ENCODE measurements around the gene MZF1. TPM values are rescaled to one million over a fixed set of nuclear protein-coding genes. Genes with fewer than 3 reads are reported as not detected.

MZF1 gene
- total RNA-seq, 1 experiment from 2014 or later, result 25.9 TPM

DNA sequence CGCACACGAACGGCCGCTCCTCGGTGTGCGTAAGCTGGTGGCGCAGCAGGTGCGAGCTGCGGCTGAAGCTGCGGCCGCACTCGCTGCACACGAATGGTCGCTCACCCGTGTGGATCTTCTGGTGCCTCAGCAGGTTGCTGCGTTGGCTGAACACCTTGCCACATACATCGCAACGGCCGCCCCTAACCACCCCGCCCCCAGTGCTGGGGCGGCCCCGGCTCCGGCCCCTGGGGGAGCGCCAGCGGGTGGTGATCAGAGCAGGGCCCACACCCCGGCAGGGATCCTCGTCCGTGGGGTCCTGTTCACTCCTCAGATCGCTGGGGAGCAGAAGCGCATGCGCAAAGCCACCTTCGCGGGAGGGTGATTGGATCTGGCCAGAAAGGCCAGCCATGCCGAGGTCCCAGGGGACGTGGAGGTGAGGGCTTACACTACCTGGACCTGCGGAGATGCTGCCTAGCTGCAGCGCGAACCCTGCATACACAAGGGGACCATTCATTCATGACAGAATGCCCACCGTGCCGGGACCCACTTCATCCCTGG lies 10.0 kb downstream of the MZF1 start:
- Histone ChIP-seq H3K9me3 (ENCODE audit: control insufficient read depth, insufficient read depth, low read depth, low read length) (no peaks in the 10 kb centered on the region), H3K4me3 (ENCODE audit: low read depth in 2 of 2, low read length in 2 of 2) (peak overlapping the region in 1 of 2 experiments; percentile 33; a peak in 2 of 4 replicates), H3K27ac (ENCODE audit: low read length) (no peak overlapping the region), H3K4me1 (ENCODE audit: control insufficient read depth, insufficient read depth, low read length) (peaks cover 12% of the 10 kb centered on the region), H3K27me3 (ENCODE audit: control insufficient read depth, insufficient read depth, low read length) (no peaks in the 10 kb centered on the region), H3K36me3 (ENCODE audit: control insufficient read depth, insufficient read depth, low read length) (no peaks in the 10 kb centered on the region)
- intact Hi-C loops (cut with micrococcal nuclease; ENCODE audit: unreplicated experiment), result no loop called here
- TF ChIP-seq, protein P1, sequence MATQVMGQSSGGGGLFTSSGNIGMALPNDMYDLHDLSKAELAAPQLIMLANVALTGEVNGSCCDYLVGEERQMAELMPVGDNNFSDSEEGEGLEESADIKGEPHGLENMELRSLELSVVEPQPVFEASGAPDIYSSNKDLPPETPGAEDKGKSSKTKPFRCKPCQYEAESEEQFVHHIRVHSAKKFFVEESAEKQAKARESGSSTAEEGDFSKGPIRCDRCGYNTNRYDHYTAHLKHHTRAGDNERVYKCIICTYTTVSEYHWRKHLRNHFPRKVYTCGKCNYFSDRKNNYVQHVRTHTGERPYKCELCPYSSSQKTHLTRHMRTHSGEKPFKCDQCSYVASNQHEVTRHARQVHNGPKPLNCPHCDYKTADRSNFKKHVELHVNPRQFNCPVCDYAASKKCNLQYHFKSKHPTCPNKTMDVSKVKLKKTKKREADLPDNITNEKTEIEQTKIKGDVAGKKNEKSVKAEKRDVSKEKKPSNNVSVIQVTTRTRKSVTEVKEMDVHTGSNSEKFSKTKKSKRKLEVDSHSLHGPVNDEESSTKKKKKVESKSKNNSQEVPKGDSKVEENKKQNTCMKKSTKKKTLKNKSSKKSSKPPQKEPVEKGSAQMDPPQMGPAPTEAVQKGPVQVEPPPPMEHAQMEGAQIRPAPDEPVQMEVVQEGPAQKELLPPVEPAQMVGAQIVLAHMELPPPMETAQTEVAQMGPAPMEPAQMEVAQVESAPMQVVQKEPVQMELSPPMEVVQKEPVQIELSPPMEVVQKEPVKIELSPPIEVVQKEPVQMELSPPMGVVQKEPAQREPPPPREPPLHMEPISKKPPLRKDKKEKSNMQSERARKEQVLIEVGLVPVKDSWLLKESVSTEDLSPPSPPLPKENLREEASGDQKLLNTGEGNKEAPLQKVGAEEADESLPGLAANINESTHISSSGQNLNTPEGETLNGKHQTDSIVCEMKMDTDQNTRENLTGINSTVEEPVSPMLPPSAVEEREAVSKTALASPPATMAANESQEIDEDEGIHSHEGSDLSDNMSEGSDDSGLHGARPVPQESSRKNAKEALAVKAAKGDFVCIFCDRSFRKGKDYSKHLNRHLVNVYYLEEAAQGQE (IDR thresholded peaks at IDR 0.05; ENCODE audit: insufficient read depth in 1 of 2, low read depth in 2 of 2, low read length in 1 of 2), result no peak
- TF ChIP-seq SIN3A (IDR thresholded peaks at IDR 0.05; ENCODE audit: borderline replicate concordance, insufficient read depth, low read depth, low read length) (no peak), TCF7L2 (IDR thresholded peaks at IDR 0.05; ENCODE audit: low read depth, low read length) (no peak), POLR2AphosphoS5 (IDR thresholded peaks at IDR 0.05; ENCODE audit: low read depth, low read length) (no peak)
- TF ChIP-seq, protein P2, sequence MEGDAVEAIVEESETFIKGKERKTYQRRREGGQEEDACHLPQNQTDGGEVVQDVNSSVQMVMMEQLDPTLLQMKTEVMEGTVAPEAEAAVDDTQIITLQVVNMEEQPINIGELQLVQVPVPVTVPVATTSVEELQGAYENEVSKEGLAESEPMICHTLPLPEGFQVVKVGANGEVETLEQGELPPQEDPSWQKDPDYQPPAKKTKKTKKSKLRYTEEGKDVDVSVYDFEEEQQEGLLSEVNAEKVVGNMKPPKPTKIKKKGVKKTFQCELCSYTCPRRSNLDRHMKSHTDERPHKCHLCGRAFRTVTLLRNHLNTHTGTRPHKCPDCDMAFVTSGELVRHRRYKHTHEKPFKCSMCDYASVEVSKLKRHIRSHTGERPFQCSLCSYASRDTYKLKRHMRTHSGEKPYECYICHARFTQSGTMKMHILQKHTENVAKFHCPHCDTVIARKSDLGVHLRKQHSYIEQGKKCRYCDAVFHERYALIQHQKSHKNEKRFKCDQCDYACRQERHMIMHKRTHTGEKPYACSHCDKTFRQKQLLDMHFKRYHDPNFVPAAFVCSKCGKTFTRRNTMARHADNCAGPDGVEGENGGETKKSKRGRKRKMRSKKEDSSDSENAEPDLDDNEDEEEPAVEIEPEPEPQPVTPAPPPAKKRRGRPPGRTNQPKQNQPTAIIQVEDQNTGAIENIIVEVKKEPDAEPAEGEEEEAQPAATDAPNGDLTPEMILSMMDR (IDR thresholded peaks at IDR 0.05), result no peak
- POLR2A ChIA-PET, result no interaction called here
- ATAC-seq, result no peak
- in situ Hi-C loops (cut with HindIII; ENCODE audit: low pct_unique_long_range_greater_than_20kb, low sequenced_read_pairs), result no loop called here
- CTCF ChIA-PET, result no interaction called here
- DNase-seq (ENCODE audit: low read depth, low spot score), result no peak
- no TSS peak for BruUV-seq (replicated peaks)

DNA sequence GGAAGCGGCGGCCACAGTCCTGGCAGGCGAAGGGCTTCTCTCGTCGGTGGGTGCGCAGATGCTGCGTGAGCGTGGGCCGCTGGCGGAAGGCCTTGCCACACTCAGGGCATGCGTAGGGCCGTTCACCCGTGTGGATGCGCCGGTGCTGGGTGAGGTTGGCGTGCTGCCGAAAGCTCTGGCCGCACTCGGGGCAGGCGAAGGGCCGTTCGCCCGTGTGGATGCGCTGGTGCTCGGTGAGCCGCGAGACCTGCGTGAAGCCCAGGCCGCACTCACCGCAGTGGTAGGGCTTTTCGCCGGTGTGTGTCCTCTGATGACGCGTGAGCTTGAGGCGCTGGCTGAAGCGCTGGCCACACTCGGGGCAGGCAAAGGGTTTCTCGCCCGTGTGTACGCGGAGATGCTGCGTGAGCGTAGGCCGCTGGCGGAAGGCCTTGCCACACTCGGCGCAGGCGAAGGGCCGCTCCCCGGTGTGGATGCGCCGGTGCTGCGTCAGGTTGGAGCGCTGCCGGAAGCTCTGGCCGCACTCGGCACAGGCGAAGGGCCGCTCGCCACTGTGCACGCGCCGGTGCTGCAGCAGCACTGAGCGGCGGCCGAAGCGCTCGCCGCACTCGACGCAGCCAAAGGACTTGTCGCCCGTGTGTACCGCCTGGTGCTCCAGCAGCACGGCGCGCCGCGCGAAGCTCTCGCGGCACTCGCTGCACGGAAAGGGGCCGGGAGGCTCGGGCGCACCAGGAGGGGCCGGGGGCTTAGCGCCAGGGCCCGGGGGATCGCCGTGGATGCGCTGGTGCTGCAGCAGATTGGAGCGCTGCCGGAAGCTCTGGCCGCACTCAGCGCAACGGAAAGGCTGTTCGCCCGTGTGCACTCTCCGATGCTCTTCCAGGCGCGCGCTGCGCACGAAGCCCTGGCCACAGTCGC lies 10.8 kb downstream of the MZF1 start:
- Histone ChIP-seq H3K4me1 (ENCODE audit: control insufficient read depth, insufficient read depth, low read length) (peaks cover 12% of the 10 kb centered on the region), H3K27me3 (ENCODE audit: control insufficient read depth, insufficient read depth, low read length) (no peaks in the 10 kb centered on the region), H3K4me3 (ENCODE audit: low read depth in 2 of 2, low read length in 2 of 2) (peak overlapping the region; percentile 3 to 33; a peak in 3 of 4 replicates), H3K9me3 (ENCODE audit: control insufficient read depth, insufficient read depth, low read depth, low read length) (no peaks in the 10 kb centered on the region), H3K27ac (ENCODE audit: low read length) (no peak overlapping the region), H3K36me3 (ENCODE audit: control insufficient read depth, insufficient read depth, low read length) (no peaks in the 10 kb centered on the region)
- intact Hi-C loops (cut with micrococcal nuclease; ENCODE audit: unreplicated experiment), result no loop called here
- ChIA-PET CTCF (no interaction called here), POLR2A (no interaction called here)
- ATAC-seq (no peak), DNase-seq (ENCODE audit: low read depth, low spot score) (no peak)
- no TSS peak for BruUV-seq (replicated peaks)
- no peak for TF ChIP-seq TCF7L2 (IDR thresholded peaks at IDR 0.05; ENCODE audit: low read depth, low read length)
- TF ChIP-seq, protein P1 (IDR thresholded peaks at IDR 0.05; ENCODE audit: insufficient read depth in 1 of 2, low read depth in 2 of 2, low read length in 1 of 2), result peak in 1 of 2 experiments; percentile 61; a peak in 1 of 4 replicates
- TF ChIP-seq SIN3A (IDR thresholded peaks at IDR 0.05; ENCODE audit: borderline replicate concordance, insufficient read depth, low read depth, low read length), result 0 out of 2 replicates have a peak, but pooled peaks have one; percentile 66
- TF ChIP-seq POLR2AphosphoS5 (IDR thresholded peaks at IDR 0.05; ENCODE audit: low read depth, low read length), result no peak
- TF ChIP-seq, protein P2 (IDR thresholded peaks at IDR 0.05), result no peak
- in situ Hi-C loops (cut with HindIII; ENCODE audit: low pct_unique_long_range_greater_than_20kb, low sequenced_read_pairs), result no loop called here

Data from Panc1 (cell line).